Activated naive CD8-positive, alpha-beta T cell treated with anti-CD3 and anti-CD28 coated beads, Interleukin-2, amount 50 U/mL, for 16 hours (primary cell): ENCODE results near the gene HBG1.

Source experiments
- DNase-seq: peaks from one replicate; pipeline ENCODE4 v3.0.0-alpha.2; 2020; ENCODE audit warnings: low read depth, low spot score

HBG1 gene

GRCh38 chr11:5227681-5228080 is 22.0 kb downstream of the HBG1 start:
- DNase-seq: no peak

GRCh38 chr11:5226732-5227310 is 22.8 kb downstream of the HBG1 start, which contains the start of gene HBB:
Gene HBB, minus strand, starts transcription at chr11:5227071. Its CDS starts 50 bp downstream, at chr11:5227021.
- no peak for DNase-seq

- DNase-seq: no peak
These were observed 24.2 kb downstream of the HBG1 start for GRCh38 chr11:5225480-5225871.

GRCh38 chr11:5224538-5225479 is 24.8 kb downstream of the HBG1 start:
- no peak for DNase-seq

- no peak for DNase-seq
These were observed 26.0 kb downstream of the HBG1 start for GRCh38 chr11:5223686-5224085.

GRCh38 chr11:5223146-5223545 is 26.5 kb downstream of the HBG1 start:
- no peak for DNase-seq

- no peak for DNase-seq
These were observed 39.2 kb downstream of the HBG1 start for GRCh38 chr11:5210376-5210885.

- DNase-seq: no peak
These were observed 44.9 kb downstream of the HBG1 start for GRCh38 chr11:5204787-5205186.

- DNase-seq: no peak
These were observed 46.3 kb downstream of the HBG1 start for GRCh38 chr11:5203366-5203765.

GRCh38 chr11:5200582-5200981 is 49.1 kb downstream of the HBG1 start, which contains the start of gene OR51V1:
Gene OR51V1, minus strand, starts transcription at chr11:5200682. Its CDS starts 0 bp downstream, at chr11:5200682.
- DNase-seq: no peak

- no peak for DNase-seq
These were observed 51.4 kb downstream of the HBG1 start for GRCh38 chr11:5198285-5198684.
